Fibroblast of lung (primary cell): ENCODE measurements around the gene TGFBRAP1.

ENCODE experiments used
- CTCF ChIP-seq, 2 donors: IDR thresholded peaks in 1 of 2; conservative IDR thresholded peaks in 1 of 2; 1 replicate in 1 of 2; 2 replicates in 1 of 2; pipeline ENCODE4 v1.5.1; 2011 to 2012; ENCODE audit warnings: low read length in 2 of 2, control low read depth in 1 of 2, inconsistent platforms in 1 of 2, low read depth in 1 of 2, mild to moderate bottlenecking in 1 of 2
- EZH2 ChIP-seq: IDR thresholded peaks from 2 replicates; pipeline ENCODE4 v1.5.1; 2012; ENCODE audit warnings: low read length, control low read depth, mild to moderate bottlenecking; ENCODE audit errors: missing control alignments

GRCh38 chr2:105278654-105279053 is 50.9 kb downstream of the TGFBRAP1 start:
- TF ChIP-seq CTCF (conservative IDR thresholded peaks at IDR 0.05 in 1 of 2, IDR thresholded peaks at IDR 0.05 in 1 of 2; ENCODE audit: low read depth in 1 of 2, low read length in 2 of 2) (no peak), EZH2 (no peak)
